Occipital lobe (tissue), 2 donors: ENCODE results near the gene CD8B2. TPM values are rescaled to one million over a fixed set of nuclear protein-coding genes. Genes with fewer than 3 reads are reported as not detected.
"Not testable (repeated sequence)": the region's sequence is repeated elsewhere in the genome, so short reads cannot be mapped to it uniquely, and the experiment has no call there.

Source experiments
- DNase-seq: peaks from one replicate; lab custom pipeline; 2025; lab: John Stamatoyannopoulos, UW
- total RNA-seq: library from RNA; depleted of rRNA; stranded (reverse); fragments of >200 nt; gene quantifications from one replicate; pipeline ENCODE4 v1.2.3, GENCODE V29; 2014

CD8B2 gene
- total RNA-seq, 1 donor from 2014 or later: not detected

- DNase-seq: not testable (repeated sequence)
These were observed 24.8 kb downstream of the CD8B2 start for GRCh38 chr2:106511934-106512333.

GRCh38 chr2:106513391-106513790, 26.2 kb downstream of the CD8B2 start:
- DNase-seq: not testable (repeated sequence)

- not testable (repeated sequence) for DNase-seq
These were observed 27.7 kb downstream of the CD8B2 start for GRCh38 chr2:106514827-106515226.

GRCh38 chr2:106516436-106516835, 29.3 kb downstream of the CD8B2 start:
- no peak for DNase-seq

GRCh38 chr2:106516864-106517263, 29.7 kb downstream of the CD8B2 start:
- no peak for DNase-seq

- no peak for DNase-seq
These were observed 30.2 kb downstream of the CD8B2 start for GRCh38 chr2:106517329-106517728.

GRCh38 chr2:106519767-106520166, 32.6 kb downstream of the CD8B2 start:
- DNase-seq: no peak

GRCh38 chr2:106521016-106521415, 33.9 kb downstream of the CD8B2 start:
- no peak for DNase-seq

- no peak for DNase-seq
These were observed 37.0 kb downstream of the CD8B2 start for GRCh38 chr2:106523976-106524665.

GRCh38 chr2:106530866-106531265, 43.7 kb downstream of the CD8B2 start:
- no peak for DNase-seq

- DNase-seq: no peak
These were observed 44.6 kb downstream of the CD8B2 start for GRCh38 chr2:106531676-106532214.

GRCh38 chr2:106532236-106532635, 45.1 kb downstream of the CD8B2 start:
- DNase-seq: no peak

GRCh38 chr2:106534471-106534870, 47.3 kb downstream of the CD8B2 start:
- no peak for DNase-seq

GRCh38 chr2:106536490-106536889, 49.3 kb downstream of the CD8B2 start:
- DNase-seq: no peak

GRCh38 chr2:106537047-106537446, 49.9 kb downstream of the CD8B2 start:
- DNase-seq: no peak

- no peak for DNase-seq
These were observed 50.6 kb downstream of the CD8B2 start for GRCh38 chr2:106537791-106538191.

- no peak for DNase-seq
These were observed 53.7 kb downstream of the CD8B2 start for GRCh38 chr2:106540886-106541285.

GRCh38 chr2:106541333-106541732, 54.2 kb downstream of the CD8B2 start:
- DNase-seq: no peak

- DNase-seq: no peak
These were observed 55.7 kb downstream of the CD8B2 start for GRCh38 chr2:106542746-106543359.

GRCh38 chr2:106545007-106545406, 57.8 kb downstream of the CD8B2 start:
- no peak for DNase-seq

GRCh38 chr2:106546391-106546990, 59.3 kb downstream of the CD8B2 start:
- DNase-seq: no peak

GRCh38 chr2:106547164-106547903, 60.2 kb downstream of the CD8B2 start:
- DNase-seq: no peak
